ENCODE data around the gene MAP3K19.
"Not testable (repeated sequence)": the region's sequence is repeated elsewhere in the genome, so short reads cannot be mapped to it uniquely, and the experiment has no call there.

Gene MAP3K19

DNA sequence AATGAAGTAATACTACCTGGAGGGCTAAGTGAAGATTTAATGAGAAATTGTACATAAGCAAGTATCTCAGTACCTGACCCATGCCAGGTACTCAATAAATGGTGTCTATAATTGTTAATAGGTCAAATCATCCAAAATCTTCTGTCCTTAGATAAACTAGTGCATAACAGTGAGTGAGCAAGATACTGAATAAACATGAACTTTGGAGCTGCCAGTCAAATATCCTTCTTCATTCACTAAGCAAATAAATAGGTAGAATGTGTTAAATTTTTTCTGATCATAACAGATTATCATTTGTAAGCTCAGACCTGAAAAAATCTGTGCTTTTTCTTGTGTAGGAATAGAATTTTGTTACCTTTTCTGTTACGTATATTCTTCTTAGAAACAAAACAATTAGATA lies 44.4 kb upstream of the MAP3K19 start:
- TF ChIP-seq, protein P1, sequence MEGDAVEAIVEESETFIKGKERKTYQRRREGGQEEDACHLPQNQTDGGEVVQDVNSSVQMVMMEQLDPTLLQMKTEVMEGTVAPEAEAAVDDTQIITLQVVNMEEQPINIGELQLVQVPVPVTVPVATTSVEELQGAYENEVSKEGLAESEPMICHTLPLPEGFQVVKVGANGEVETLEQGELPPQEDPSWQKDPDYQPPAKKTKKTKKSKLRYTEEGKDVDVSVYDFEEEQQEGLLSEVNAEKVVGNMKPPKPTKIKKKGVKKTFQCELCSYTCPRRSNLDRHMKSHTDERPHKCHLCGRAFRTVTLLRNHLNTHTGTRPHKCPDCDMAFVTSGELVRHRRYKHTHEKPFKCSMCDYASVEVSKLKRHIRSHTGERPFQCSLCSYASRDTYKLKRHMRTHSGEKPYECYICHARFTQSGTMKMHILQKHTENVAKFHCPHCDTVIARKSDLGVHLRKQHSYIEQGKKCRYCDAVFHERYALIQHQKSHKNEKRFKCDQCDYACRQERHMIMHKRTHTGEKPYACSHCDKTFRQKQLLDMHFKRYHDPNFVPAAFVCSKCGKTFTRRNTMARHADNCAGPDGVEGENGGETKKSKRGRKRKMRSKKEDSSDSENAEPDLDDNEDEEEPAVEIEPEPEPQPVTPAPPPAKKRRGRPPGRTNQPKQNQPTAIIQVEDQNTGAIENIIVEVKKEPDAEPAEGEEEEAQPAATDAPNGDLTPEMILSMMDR (IDR thresholded peaks at IDR 0.05; ENCODE audit: low read depth, low read length): no peak
- DNase-seq (ENCODE audit: low read depth in 2 of 2): no peak
- H3K4me3 ChIP-seq (replicated peaks in 1 of 2; ENCODE audit: low read depth in 2 of 2, low read length in 2 of 2): no peak overlapping the region

DNA sequence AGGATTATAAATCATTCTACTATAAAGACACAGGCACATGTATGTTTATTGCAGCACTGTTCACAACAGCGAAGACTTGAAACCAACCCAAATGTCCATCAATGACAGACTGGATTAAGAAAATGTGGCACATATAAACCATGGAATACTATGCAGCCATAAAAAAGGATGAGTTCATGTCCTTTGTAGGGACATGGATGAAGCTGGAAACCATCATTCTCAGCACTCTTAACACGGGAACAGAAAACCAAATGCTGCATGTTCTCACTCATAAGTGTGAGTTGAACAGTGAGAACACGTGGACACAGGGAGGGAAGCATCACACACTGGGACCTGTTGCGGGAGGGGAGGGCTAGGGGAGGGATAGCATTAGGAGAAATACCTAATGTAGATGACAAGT lies 42.4 kb upstream of the MAP3K19 start:
- not testable (repeated sequence) for DNase-seq (ENCODE audit: low read depth in 2 of 2); H3K4me3 ChIP-seq (replicated peaks in 1 of 2; ENCODE audit: low read depth in 2 of 2, low read length in 2 of 2)

DNA sequence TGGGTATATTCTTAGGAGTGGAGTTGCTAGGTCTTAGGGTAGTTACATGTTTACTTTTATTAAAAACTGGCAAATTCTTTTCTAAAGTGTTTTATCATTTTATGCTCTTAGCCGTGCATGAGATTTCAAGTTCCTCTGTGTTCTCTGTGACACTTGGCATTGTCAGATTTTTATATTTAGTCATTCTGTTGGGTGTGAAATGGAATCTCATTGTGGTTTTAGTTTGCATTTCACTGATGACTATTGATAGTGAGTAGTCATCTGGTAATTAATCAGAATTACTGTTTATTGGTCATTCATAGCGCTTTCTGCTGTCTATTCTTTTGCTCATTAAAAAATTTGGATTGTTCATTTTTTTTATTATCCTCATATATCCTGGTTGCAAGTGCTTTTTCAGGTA lies 39.0 kb upstream of the MAP3K19 start:
- H3K4me3 ChIP-seq (replicated peaks in 1 of 2; ENCODE audit: low read depth in 2 of 2, low read length in 2 of 2): no peak overlapping the region
- no peak for DNase-seq (ENCODE audit: low read depth in 2 of 2)
- TF ChIP-seq, protein P1 (IDR thresholded peaks at IDR 0.05; ENCODE audit: low read depth, low read length): no peak

DNA sequence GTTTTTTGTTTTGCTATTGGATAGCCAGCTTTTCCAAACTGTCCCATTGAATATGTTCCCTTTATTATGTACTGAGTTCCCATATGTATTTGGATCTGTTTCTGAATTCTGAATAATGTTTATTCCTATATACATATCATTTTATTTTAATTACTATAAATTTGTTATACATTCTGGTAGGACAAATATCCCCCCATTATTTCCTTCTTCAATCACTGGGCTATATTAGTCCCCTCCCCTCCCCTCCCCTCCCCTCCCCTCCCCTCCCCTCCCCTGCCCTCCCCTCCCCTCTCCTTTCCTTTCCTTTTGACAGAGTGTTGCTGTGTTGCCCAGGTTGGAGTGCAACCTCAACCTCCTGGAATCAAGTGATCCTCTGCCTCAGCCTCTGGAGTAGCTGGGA lies 31.2 kb upstream of the MAP3K19 start:
- H3K4me3 ChIP-seq (replicated peaks in 1 of 2; ENCODE audit: low read depth in 2 of 2, low read length in 2 of 2): no peak overlapping the region
- TF ChIP-seq, protein P1 (IDR thresholded peaks at IDR 0.05; ENCODE audit: low read depth, low read length): no peak
- no peak for DNase-seq (ENCODE audit: low read depth in 2 of 2)

DNA sequence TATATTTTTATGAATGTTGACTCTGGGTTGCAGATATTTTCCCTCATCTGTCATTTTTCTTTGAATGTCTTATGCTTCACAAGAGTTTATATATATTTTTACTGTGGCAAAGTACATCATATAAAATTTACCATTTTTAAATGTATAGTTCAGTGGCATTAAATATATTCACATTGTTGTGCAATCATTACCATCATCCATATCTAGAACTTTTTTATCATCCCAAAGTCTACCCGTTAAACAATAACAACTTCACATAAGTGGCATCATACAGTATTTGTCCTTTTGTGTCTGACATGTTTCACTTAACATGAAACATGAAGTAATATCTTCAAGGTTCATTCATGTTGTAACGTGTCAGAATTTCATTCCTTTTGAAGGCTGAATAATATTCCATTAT lies 29.3 kb upstream of the MAP3K19 start:
- no peak overlapping the region for H3K4me3 ChIP-seq (replicated peaks in 1 of 2; ENCODE audit: low read depth in 2 of 2, low read length in 2 of 2)
- DNase-seq (ENCODE audit: low read depth in 2 of 2): no peak
- TF ChIP-seq, protein P1 (IDR thresholded peaks at IDR 0.05; ENCODE audit: low read depth, low read length): no peak

DNA sequence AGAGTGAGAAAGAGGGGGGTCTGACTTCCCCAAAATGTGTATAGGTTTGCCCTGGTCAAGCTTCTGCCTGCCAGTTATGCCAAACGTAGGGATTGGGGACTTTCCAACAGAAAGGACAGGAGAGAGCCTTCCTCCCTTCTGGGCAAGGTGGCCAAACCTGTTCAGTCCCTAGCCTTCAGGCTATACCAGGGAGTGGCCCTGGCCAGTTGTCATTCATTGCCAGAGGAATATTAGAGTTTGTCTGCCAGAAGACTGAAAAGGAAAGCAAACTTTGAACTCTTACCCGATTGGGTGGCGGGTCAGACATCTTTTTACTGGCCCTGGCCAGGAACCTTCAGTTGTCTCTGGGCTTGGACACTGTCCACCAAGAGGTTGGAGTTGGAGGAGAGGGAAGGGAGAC lies 27.0 kb upstream of the MAP3K19 start:
- TF ChIP-seq, protein P1 (IDR thresholded peaks at IDR 0.05; ENCODE audit: low read depth, low read length): no peak
- H3K4me3 ChIP-seq (replicated peaks in 1 of 2; ENCODE audit: low read depth in 2 of 2, low read length in 2 of 2): no peak overlapping the region
- no peak for DNase-seq (ENCODE audit: low read depth in 2 of 2)

DNA sequence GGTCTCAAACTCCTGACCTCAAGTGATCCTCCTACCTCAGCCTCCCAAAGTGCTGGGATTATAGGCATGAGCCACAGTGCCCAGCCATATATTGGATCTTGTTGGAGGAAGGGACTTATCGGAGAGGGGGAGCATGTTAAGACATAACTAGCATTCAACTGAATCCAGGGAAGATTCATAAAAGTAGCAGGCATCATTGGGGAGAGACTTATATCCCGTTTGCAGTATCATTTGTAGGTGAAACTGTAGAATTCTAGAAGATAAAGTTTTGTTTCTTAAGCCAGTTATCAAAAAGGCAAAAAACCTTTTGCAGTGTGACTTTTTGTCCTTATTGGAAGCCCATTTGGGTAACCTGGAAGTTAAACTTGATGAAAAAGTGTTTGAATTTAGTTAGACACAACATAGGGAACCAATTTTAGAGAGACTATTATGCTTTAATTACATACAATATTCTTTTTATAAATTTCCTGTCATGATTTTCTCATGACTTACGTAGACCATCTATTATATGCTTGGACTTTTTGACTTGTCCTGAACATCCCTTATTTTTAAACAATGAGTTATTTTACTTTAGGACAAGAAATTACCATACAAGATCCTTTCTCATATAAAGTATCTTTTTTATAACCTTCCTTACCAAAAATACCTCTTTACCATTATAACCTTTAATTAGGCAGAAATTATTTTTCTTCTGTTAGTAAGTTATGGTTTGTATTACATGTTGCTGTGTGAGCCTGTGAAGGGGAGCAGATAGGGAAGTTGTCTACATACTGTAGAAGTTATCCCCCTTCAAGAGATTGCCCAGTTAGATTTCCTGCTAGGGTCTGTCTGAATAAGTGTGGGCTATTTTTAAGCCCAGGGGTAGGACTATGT lies 25.1 kb upstream of the MAP3K19 start:
- DNase-seq (ENCODE audit: low read depth in 2 of 2): peak in 1 of 2 donors; percentile 28
- no peak overlapping the region for H3K4me3 ChIP-seq (replicated peaks in 1 of 2; ENCODE audit: low read depth in 2 of 2, low read length in 2 of 2)
- TF ChIP-seq, protein P1 (IDR thresholded peaks at IDR 0.05; ENCODE audit: low read depth, low read length): no peak

Measured in cardiac fibroblast (primary cell).